Activated CD8-positive, alpha-beta memory T cell treated with anti-CD3 and anti-CD28 coated beads, Interleukin-2, amount 50 U/mL, for 48 hours (primary cell): Measurements from ENCODE around the gene DBT.

Source experiments
- DNase-seq: peaks from one replicate; pipeline ENCODE4 v3.0.0-alpha.2; 2020

The DBT gene

GRCh38 chr1:100184536-100184935, 65.1 kb downstream of the DBT start:
- no peak for DNase-seq

- no peak for DNase-seq
These were observed 66.3 kb downstream of the DBT start for GRCh38 chr1:100183370-100183769.

GRCh38 chr1:100178091-100178490, 71.5 kb downstream of the DBT start, which contains the start of gene LRRC39:
Gene LRRC39, minus strand, starts transcription at chr1:100178256. Its CDS starts 9,740 bp downstream, at chr1:100168516.
- DNase-seq = no peak

- no peak for DNase-seq
These were observed 72.2 kb downstream of the DBT start for GRCh38 chr1:100177295-100178041.

- DNase-seq = no peak
These were observed 81.6 kb downstream of the DBT start for GRCh38 chr1:100168051-100168450.

GRCh38 chr1:100164702-100165101, 84.9 kb downstream of the DBT start:
- DNase-seq = no peak

GRCh38 chr1:100164216-100164615, 85.4 kb downstream of the DBT start:
- DNase-seq = no peak

- DNase-seq = no peak
These were observed 86.8 kb downstream of the DBT start for GRCh38 chr1:100162881-100163280.

- no peak for DNase-seq
These were observed 97.4 kb downstream of the DBT start for GRCh38 chr1:100152271-100152670.

- no peak for DNase-seq
These were observed 98.0 kb downstream of the DBT start for GRCh38 chr1:100151679-100152078.

- DNase-seq = no peak
These were observed 101.8 kb downstream of the DBT start for GRCh38 chr1:100147875-100148274.

GRCh38 chr1:100146958-100147357, 102.7 kb downstream of the DBT start:
- no peak for DNase-seq

- no peak for DNase-seq
These were observed 104.5 kb downstream of the DBT start for GRCh38 chr1:100145116-100145515.

GRCh38 chr1:100142343-100142742, 107.3 kb downstream of the DBT start:
- DNase-seq = no peak

GRCh38 chr1:100141192-100141591, 108.4 kb downstream of the DBT start:
- DNase-seq = no peak

GRCh38 chr1:100137602-100138001, 112.0 kb downstream of the DBT start:
- no peak for DNase-seq
